ENCODE results near the gene FOXL1.
A peak's percentile ranks its signal among the peaks of the same experiment; 100 is the strongest.

FOXL1 gene

DNA sequence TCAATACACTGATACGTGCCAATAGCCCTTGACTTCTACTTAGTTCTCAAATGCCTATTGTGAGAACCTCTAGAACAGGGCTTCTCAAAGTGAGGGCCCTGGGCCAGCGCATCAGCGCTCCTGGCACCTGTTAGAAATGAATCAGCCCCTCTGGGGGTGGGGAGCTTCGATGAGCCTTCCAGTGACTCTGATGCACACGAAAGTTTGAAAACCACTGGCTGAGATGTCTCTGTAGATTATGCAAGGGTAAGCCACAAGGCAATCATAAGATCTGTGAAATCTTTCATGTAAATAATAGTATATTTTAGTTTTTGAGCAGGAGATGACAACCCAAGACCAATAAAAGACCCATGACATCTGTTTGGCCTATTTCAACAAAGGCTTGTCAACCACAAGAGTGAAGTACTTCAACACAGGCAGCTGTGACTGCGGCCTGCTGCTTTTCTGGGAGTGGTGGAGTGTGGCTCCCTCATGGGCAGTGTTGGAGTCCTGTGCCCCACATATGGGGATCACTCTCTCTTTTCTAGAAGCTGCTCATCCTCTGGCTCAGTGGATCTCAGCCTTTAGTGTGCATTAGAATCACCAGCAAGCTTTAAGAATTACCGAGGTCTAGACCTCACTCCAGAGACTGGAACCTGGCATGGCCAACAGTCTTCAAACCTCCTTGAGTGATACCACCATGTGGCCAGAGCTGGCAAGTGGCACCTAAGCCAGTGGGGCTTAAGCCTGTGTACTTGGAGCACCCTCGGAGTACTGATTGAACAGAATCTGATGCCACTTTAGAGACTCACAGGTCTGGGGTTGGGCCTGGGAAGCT is 29.1 kb upstream of the FOXL1 start:
- DNase-seq = no peak

DNA sequence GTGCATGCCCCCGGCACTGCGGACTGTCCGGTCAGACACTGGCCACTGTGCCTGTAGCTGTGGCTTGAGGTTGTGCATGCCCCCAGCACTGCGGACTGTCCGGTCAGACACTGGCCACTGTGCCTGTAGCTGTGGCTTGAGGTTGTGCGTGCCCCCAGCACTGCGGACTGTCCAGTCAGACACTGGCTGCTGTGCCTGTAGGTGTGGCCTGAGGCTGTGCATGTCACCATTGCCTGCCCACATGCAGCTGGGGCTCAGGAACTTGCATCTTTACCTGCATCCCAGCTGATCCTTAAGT is 28.5 kb upstream of the FOXL1 start:
- no peak for DNase-seq

DNA sequence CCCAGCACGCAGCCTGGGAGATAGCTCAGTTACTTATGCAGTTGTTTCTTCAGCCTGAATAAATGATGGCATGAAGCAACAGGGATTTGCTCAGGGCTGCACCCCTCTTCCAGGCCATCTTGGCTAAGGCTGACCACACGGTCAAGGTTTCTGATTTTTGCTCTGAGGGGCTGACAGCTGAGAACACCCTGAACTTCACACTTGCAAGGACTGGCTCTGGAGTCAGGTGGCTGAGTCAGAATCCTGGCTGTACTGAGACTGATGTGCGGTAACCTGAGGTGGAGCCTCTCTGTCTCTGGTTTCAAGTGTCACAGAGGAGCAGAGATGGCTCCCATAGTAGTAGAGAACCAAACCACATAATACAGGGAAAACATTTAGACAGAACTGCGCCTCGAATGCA is 28.1 kb upstream of the FOXL1 start:
- DNase-seq = no peak

DNA sequence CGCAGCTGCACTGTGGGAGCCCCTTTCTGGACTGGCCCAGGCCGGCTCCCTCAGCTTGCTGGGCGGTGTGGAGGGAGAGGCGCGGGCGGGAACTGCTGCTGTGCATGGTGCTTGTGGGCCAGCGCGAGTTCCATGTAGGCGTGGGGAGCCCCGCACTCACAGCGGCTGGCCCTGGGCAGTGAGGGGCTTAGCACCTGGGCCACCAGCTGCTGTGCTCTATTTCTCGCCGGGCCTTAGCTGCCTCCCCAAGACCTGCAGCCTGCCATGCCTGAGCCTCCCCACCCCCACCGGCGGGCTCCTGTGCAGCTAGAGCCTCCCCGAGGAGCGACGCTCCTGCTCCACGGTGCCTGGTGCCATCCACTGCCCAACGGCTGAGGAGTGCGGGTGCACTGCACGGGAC is 25.0 kb upstream of the FOXL1 start:
- DNase-seq = no peak

DNA sequence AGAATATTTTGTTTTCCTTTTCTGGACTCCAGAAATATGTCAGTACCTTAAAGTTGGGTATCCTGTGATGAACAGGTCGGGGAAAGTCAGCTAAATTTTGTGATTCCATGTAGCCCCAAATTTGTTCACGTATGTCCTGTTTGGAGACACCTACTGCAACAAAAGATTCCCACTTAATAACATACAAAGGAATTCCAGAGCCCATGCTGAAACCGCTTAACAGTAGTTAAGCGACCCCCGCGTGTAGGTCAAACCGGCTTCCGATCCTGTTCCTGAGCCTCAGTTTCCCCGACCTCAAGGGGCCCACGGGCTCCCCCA is 23.8 kb upstream of the FOXL1 start:
- no peak for DNase-seq

DNA sequence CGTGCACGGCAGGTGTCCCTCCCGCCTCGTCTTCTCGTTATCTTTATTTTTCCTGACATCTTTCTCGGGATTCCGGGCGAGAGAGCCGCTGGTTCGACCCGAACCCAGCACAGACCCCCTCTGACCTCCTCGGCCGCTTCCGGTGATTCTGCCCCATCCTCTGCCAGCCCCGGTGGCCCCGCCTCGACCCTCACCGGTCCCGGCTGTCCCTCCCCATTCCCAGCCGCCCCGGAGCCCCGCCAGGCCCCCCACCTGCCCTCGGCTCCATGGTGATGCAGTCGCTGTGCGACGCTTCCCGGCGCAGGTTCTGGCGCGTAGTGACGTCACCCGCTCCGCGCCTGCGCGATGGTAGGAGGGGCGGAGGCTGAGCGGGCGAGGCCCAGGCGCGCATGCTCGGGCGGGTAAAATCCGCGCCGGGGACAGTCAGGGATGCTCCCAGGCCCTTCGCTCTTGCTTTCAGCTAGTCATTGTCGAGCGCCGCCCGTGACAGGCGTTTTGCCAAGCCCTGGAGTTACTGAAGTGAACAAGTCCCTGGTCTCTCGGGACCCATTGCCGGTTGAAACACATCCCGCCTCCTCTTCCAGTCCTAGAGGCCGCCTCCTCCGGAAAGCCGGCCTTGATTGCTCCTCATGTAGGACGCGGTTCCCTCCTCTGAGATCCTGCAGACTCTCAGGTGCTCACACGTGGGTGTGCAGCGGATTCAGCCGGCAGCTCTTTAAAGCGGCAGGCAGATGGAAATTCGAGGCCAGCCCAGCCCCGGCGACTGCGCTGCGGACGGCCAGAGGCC is 23.2 kb upstream of the FOXL1 start, which contains the start of gene MTHFSD:
MTHFSD (minus strand) TSS at position 319 of the 787 bp plus-strand sequence; CDS start at position 268, 51 bp downstream.
- DNase-seq = peak; percentile 100

DNA sequence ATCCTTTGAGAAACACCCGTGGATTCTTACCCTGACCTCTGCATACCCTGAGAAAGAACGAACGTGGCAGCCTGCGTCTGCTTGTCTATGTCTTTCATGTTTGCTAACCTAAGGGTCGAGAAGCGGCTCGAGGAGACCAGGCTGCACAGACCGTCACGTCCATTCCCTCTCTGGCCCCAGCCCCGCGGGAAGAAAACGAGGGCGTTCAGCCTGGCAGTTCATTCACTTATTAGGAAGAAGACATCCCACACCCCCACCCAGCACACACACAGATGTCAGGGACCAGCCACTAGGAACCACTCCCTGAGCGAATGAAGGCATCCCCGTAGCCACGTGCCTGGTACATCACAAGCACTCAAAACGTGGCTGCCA is 22.7 kb upstream of the FOXL1 start:
- DNase-seq = no peak

DNA sequence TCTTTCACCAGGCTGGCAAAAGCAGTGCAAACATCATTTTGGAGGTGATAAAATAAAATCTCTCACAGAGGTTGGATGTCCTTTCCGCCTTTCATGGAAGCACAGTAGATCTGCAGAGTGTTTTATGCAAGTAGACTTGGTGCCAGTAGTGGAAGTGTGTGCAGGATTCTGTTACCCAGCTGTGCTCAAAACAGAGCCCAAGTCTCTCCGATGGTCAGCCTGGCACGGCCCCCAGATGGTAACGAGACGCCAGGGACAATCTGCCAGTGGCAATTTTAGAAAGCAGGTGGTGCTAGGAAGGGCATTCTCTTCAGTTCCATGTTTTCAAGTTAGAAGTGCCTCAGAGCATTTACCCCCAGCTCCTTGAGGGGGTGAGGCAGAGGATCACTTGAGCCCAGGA is 21.8 kb upstream of the FOXL1 start:
- no peak for DNase-seq

DNA sequence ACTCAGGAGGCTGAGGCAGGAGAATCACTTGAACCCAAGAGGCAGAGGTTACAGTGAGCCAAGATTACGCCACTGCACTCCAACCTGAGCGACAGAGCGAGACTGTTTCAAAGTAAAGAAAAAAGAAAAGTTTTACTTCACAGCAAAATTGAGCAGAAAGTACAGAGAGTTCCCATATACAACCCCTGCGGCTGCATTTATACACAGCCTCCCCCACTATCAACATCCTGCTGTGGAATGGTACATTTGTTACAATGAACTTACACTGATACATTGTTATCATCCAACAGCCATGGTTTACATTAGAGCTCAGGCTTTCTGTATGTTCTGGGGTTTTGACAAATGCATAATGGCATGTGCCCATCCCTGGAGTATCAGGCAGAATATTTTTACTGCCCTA is 20.8 kb upstream of the FOXL1 start:
- DNase-seq = no peak

DNA sequence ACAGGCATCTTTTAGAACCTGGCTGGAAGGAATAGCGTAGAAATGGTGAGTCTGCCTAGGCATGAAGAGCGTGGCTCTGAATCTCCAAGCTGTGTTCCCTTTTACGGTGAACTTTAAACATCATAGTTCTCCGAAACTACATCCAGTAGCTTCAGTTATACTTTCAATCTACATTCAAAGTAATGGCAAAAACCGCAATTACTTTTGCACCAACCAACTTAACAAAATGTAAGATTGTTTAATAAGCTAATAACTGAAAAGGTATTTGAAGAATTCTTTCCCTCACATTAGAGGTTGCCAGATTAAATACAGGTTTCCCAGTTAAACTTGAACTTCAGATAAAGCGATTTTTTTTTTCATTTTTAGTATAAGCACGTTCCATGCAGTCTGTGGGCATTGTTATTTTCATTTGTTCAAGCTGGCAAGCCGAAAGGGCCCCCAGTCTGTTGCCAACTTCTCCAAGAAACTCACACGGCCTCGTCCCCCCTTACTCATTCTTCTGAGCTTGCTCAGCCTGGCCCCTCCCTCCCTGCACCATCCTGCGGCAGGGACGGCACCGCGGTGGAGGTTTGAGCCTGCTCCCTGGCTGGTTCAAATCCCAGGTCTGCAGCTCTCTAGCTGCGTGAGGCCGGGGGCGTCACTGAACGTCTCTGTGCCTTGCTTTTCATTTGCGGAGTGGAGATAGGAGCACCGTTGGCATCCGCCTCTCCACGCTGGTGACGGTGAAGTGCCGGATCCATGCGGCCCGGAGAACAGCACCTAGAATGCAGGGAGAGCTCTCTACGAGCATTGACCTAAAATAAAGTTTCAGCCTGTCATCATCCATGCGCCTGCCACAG is 19.8 kb upstream of the FOXL1 start:
- no peak for DNase-seq

DNA sequence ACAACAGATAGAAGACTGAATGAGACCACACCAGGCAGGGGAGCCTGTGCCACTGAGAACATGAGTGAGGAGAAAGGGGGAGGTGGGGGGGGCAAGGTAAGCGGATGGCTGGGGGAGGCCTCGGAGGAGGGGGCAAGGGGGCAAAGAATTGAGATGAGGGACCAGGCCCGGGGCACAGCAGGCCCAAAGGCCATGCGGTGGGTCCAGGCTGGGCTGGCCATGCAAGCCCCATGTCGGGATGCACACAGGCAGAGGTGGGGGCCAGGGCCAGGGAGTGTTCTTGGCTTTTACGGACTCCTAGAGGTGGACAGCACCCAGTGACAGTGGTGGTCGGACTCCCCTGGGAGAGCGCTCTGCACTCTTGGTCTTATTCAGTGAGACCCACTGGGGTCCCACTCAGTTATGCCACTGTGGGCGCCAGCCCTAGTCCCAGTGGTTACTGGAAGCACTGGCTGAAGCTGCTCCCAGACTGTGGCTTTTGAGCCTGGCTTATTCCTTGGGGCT is 18.5 kb upstream of the FOXL1 start:
- DNase-seq = no peak

DNA sequence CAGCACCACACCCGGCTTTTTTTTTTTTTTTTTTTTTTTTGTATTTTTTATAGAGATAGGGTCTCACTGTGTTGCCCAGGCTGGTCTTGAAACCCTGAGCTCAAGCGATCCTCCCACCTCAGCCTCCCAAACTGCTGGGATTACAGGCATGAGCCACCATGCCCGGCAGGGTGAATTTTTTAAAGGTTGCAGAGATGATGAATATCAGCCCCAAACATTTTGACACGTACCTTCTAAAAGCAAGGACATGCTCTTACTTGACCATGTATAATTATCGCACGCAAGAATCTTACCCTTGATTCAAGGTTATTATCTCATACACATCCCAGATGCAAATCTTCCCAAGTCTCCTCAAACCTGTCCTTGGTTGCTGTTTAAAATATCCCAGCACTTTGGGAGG is 16.0 kb upstream of the FOXL1 start:
- no peak for DNase-seq

DNA sequence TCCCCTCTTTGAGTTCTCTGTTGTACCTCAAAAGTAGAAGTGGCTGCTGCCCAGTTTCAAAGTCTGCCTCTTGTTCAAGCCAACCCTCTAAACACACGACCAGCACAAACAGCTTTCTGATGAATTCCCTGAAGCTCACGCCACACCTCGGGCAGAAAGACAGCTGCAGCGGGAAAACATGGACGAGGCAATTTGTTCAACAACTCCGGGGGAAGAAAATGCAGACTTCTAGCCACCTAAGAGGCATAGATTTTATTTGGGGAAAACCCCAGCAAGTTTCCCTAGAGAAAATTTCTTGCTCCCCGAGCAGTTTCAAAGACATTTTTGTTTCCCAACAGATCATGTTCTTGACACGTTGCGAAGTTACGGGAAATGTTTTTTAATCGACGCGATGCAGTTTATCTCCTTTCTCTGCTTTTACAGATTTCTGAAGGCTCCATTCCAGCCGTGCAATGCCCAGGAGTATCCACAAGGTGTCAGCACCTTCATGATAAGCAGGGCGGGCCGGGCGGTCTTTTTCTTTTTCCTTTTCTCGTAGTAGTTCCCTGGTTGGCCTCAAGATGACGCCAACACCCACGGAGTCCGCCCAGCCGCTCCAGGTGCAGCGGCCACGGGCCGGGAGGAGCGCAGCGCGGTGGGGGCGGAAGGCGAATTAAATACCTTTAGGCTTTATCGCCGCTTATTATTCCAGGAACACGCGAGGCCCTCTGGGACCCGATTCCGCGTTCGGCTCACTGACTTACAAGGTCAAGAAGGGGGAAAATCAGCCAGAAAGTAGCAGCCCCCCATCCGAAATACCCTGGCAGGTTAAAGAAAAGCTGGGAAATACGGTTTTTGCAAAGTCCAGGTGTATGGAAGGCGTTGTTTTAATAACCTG is 14.6 kb upstream of the FOXL1 start:
- DNase-seq = peak; percentile 86

DNA sequence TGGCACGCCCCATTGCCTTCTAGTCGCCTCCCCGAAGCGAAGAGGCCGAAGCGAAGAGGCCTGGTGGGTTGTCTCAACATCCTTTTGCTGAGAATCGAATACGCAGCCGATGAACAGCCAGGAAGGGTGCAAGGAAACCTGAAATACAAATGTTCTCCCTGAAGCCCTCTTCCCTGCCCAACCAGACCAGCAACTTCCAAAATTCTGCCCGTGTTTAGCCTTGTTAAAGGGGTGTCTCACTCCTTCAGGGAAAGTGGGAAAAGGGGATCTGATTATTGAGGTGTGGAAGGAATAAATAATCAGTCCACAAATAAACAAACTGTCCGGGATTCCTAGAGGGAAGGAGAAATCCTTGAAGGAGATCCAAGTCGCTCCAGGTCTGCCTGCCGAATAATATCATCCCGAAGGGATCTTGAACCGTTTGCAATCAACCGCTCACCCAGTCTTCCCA is 13.1 kb upstream of the FOXL1 start:
- DNase-seq = no peak

DNA sequence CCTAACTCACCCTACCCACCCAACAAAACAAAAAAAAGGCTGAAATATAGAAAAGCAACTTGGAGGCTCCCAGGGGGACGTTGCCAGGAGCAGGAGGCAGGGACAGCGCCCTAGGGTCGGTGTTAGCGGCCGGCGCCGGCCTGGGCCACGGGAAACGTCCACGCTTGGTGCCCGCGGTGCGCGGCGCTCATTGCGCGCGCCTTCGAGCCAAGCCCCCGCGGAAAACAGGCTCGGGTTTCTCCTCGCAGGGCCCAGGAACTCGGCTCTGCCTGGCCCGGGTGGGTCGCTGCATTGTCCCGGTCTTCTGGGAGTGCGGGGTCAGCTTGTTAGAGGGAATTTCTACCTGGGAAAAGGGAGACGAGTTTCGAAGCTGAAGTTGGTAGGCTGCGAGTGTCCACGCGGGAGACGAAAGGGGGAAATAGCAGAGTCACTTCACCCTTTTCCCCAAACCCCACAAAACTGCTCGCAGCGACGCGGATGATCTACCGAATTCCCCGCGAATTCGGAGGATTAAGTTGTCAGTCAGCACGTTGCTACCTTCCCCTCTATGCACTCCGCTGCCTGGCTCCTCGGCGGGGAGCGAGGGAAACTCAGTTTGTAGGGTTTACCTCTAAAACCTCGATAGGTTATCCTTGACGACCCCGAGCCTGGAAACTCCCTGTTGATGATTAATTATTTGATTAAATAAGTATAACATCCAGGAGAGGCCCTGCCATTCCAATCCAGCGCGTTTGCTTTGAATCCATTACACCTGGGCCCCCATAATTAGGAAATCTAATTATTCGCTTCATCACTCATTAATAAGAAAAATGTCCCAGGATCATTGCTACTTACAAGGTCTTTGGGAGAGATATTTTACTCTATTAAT is 12.5 kb upstream of the FOXL1 start:
- DNase-seq = no peak

DNA sequence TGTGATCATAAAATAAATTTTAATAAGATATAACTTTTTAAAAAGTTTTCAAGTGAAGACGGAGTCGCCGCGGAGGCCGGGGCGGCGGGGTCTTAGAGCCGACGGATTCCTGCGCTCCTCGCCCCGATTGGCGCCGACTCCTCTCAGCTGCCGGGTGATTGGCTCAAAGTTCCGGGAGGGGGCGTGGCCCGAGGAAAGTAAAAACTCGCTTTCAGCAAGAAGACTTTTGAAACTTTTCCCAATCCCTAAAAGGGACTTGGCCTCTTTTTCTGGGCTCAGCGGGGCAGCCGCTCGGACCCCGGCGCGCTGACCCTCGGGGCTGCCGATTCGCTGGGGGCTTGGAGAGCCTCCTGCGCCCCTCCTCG is 11.8 kb upstream of the FOXL1 start, which contains the start of gene FOXC2:
FOXC2 (plus strand) TSS at position 229 of the 365 bp plus-strand sequence. CDS start 507 bp downstream, outside the sequence.
- DNase-seq = peak; percentile 60

DNA sequence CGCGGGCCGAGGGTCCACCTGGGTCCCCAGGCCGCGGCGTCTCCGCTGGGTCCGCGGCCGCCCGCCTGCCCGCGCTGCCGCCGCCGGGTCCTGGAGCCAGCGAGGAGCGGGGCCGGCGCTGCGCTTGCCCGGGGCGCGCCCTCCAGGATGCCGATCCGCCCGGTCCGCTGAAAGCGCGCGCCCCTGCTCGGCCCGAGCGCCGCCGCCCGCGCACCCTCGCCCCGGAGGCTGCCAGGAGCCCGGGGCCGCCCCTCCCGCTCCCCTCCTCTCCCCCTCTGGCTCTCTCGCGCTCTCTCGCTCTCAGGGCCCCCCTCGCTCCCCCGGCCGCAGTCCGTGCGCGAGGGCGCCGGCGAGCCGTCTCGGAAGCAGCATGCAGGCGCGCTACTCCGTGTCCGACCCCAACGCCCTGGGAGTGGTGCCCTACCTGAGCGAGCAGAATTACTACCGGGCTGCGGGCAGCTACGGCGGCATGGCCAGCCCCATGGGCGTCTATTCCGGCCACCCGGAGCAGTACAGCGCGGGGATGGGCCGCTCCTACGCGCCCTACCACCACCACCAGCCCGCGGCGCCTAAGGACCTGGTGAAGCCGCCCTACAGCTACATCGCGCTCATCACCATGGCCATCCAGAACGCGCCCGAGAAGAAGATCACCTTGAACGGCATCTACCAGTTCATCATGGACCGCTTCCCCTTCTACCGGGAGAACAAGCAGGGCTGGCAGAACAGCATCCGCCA is 11.2 kb upstream of the FOXL1 start:
- DNase-seq = peak; percentile 29

DNA sequence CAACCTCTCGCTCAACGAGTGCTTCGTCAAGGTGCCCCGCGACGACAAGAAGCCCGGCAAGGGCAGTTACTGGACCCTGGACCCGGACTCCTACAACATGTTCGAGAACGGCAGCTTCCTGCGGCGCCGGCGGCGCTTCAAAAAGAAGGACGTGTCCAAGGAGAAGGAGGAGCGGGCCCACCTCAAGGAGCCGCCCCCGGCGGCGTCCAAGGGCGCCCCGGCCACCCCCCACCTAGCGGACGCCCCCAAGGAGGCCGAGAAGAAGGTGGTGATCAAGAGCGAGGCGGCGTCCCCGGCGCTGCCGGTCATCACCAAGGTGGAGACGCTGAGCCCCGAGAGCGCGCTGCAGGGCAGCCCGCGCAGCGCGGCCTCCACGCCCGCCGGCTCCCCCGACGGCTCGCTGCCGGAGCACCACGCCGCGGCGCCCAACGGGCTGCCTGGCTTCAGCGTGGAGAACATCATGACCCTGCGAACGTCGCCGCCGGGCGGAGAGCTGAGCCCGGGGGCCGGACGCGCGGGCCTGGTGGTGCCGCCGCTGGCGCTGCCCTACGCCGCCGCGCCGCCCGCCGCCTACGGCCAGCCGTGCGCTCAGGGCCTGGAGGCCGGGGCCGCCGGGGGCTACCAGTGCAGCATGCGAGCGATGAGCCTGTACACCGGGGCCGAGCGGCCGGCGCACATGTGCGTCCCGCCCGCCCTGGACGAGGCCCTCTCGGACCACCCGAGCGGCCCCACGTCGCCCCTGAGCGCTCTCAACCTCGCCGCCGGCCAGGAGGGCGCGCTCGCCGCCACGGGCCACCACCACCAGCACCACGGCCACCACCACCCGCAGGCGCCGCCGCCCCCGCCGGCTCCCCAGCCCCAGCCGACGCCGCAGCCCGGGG is 10.4 kb upstream of the FOXL1 start:
- DNase-seq = no peak
